IMR-90 (cell line): ENCODE results near the gene DNAJC22.
"Not testable (repeated sequence)": the region's sequence is repeated elsewhere in the genome, so short reads cannot be mapped to it uniquely, and the experiment has no call there.

ENCODE experiments used
- BHLHE40 ChIP-seq: fragments of 150-350 bp; IDR thresholded peaks from 2 replicates; pipeline ENCODE4 v1.6.1; 2016; ENCODE audit warnings: mild to moderate bottlenecking, low read depth, low read length
- CHD1 ChIP-seq: IDR thresholded peaks from 2 replicates; pipeline ENCODE4 v1.6.1; 2012; ENCODE audit warnings: low read depth, low read length, improper control_type of control experiment
- FOS ChIP-seq: fragments of 150-350 bp; IDR thresholded peaks from 2 replicates; pipeline ENCODE4 v1.6.1; 2016; ENCODE audit warnings: low read depth, low read length
- MAFK ChIP-seq: IDR thresholded peaks from 2 replicates; pipeline ENCODE4 v1.6.1; 2012; ENCODE audit warnings: low read depth, low read length, improper control_type of control experiment
- MXI1 ChIP-seq: IDR thresholded peaks from 2 replicates; pipeline ENCODE4 v1.6.1; 2012; ENCODE audit warnings: low read depth, mild to moderate bottlenecking, low read length, moderate library complexity, borderline replicate concordance
- NFE2L2 ChIP-seq: fragments of 150-350 bp; IDR thresholded peaks from 2 replicates; pipeline ENCODE4 v1.6.1; 2016; ENCODE audit warnings: low read depth, mild to moderate bottlenecking, low read length
- POLR2A ChIP-seq: IDR thresholded peaks from 2 replicates; pipeline ENCODE4 v1.6.1; 2012; ENCODE audit warnings: mild to moderate bottlenecking, low read depth, low read length
- RAD21 ChIP-seq: IDR thresholded peaks from 2 replicates; pipeline ENCODE4 v1.6.1; 2012; ENCODE audit warnings: low read length, improper control_type of control experiment
- RCOR1 ChIP-seq: IDR thresholded peaks from 2 replicates; pipeline ENCODE4 v1.6.1; 2012; ENCODE audit warnings: mild to moderate bottlenecking, low read length, improper control_type of control experiment; ENCODE audit not compliant: insufficient replicate concordance
- SMC3 ChIP-seq: fragments of 150-350 bp; IDR thresholded peaks from 2 replicates; pipeline ENCODE4 v1.6.1; 2016; ENCODE audit warnings: low read depth, mild to moderate bottlenecking, antibody characterized with exemption, low read length, moderate library complexity
- TF ChIP-seq, protein P1 (sequence below): conservative IDR thresholded peaks from 2 replicates; pipeline ENCODE4 v1.5.1; 2012; ENCODE audit warnings: mild to moderate bottlenecking, low read depth, low read length, improper control_type of control experiment

DNA sequence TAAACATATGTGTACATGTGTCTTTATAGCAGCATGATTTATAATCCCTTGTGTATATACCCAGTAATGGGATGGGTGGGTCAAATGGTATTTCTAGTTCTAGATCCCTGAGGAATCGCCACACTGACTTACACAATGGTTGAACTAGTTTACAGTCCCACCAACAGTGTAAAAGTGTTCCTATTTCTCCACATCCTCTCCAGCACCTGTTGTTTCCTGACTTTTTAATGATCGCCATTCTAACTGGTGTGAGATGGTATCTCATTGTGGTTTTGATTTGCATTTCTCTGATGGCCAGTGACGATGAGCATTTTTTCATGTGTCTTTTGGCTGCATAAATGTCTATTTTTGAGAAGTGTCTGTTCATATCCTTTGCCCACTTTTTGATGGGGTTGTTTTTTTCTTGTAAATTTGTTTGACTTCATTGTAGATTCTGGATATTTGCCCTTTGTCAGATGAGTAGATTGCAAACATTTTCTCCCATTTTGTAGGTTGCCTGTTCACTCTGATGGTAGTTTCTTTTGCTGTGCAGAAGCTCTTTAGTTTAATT is 36.2 kb upstream of the DNAJC22 start:
- TF ChIP-seq, protein P1, sequence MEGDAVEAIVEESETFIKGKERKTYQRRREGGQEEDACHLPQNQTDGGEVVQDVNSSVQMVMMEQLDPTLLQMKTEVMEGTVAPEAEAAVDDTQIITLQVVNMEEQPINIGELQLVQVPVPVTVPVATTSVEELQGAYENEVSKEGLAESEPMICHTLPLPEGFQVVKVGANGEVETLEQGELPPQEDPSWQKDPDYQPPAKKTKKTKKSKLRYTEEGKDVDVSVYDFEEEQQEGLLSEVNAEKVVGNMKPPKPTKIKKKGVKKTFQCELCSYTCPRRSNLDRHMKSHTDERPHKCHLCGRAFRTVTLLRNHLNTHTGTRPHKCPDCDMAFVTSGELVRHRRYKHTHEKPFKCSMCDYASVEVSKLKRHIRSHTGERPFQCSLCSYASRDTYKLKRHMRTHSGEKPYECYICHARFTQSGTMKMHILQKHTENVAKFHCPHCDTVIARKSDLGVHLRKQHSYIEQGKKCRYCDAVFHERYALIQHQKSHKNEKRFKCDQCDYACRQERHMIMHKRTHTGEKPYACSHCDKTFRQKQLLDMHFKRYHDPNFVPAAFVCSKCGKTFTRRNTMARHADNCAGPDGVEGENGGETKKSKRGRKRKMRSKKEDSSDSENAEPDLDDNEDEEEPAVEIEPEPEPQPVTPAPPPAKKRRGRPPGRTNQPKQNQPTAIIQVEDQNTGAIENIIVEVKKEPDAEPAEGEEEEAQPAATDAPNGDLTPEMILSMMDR: not testable (repeated sequence)
- TF ChIP-seq POLR2A, FOS, MXI1, BHLHE40, RCOR1, SMC3, MAFK, NFE2L2, CHD1, RAD21: not testable (repeated sequence)
